ENCODE results near the gene HECTD1.

- TF ChIP-seq EZH2 (IDR thresholded peaks at IDR 0.05; ENCODE audit: borderline replicate concordance, low read depth, low read length): no peak
- TF ChIP-seq ZNF274 (IDR thresholded peaks at IDR 0.05; ENCODE audit: borderline replicate concordance, low read depth, low read length): no peak
- TF ChIP-seq PRMT5 (CRISPR knock-in tag; IDR thresholded peaks at IDR 0.05): no peak
- no peak for TF ChIP-seq TAF1 (IDR thresholded peaks at IDR 0.05; ENCODE audit: control insufficient read depth, extremely low read depth, insufficient read depth, low read length, severe bottlenecking)
- TF ChIP-seq CTCF (IDR thresholded peaks at IDR 0.05 in 2 of 3, conservative IDR thresholded peaks at IDR 0.05 in 1 of 3; ENCODE audit: insufficient read depth in 2 of 3, low read depth in 1 of 3, low read length in 3 of 3): no peak
Observed at GRCh38 chr14:31071151-31071550, 136.4 kb downstream of the HECTD1 start.

All from K562 (cell line).